ENCODE data around the gene HPCAL1.

DNA sequence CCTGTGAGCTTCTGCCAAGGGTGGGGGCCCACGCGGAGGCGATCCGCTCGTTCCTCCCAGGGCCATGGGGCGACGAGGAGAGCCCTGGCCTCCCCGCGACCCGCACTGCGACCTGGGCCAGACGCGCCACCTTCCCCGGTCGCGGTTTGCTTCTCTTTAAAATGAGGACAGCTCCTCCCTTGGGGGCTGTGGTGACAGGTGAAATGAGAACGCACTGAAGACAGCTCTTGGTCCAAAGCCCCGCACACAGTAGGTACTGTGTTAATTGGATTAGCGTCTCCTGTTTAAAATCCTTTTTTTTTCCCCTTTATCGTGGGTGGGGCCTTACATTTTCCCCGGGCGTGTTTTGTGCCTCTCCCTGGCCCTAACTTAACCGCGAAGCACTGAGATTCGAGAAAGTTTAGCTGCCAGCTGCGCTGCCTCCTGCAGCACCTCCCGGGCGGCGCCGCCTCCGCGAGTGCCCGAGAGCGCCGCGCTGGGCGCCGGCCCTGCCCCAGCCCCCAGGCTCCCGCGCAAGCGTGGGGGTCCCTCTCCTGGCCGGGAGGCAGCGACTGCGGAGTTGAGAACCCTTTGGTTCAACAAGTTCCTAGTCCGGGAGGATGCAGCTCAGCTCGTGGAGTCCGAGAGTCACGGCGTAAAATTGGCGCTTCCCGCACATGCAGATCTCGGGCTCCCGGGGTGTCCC, 1.1 kb downstream of the HPCAL1 start:
- TF ChIP-seq CTCF (conservative IDR thresholded peaks at IDR 0.05; ENCODE audit: low read depth, low read length) (peak; percentile 41), MAFK (IDR thresholded peaks at IDR 0.05; ENCODE audit: low read depth, low read length) (no peak), RAD21 (IDR thresholded peaks at IDR 0.05; ENCODE audit: low read length) (peak; percentile 51), RFX5 (IDR thresholded peaks at IDR 0.05; ENCODE audit: low read depth, low read length) (no peak), SMC3 (IDR thresholded peaks at IDR 0.05; ENCODE audit: low read depth, low read length) (peak; percentile 32; the same call in 1 of the 2 replicates), POLR2A (IDR thresholded peaks at IDR 0.05; ENCODE audit: low read depth, low read length) (no peak), NFE2L2 (IDR thresholded peaks at IDR 0.05; ENCODE audit: low read depth, low read length) (no peak), MAZ (IDR thresholded peaks at IDR 0.05; ENCODE audit: borderline replicate concordance, low read depth, low read length) (no peak), USF2 (IDR thresholded peaks at IDR 0.05; ENCODE audit: low read depth, low read length) (no peak), CEBPB (IDR thresholded peaks at IDR 0.05; ENCODE audit: low read depth, low read length) (no peak)
